ENCODE measurements around the gene NEURL3.

The NEURL3 gene

GRCh38 chr2:96514521-96514920 is 9.4 kb upstream of the NEURL3 start:
- TF ChIP-seq FOXM1 (IDR thresholded peaks at IDR 0.05; ENCODE audit: borderline replicate concordance) (no peak), CTBP1 (IDR thresholded peaks at IDR 0.05; ENCODE audit: borderline replicate concordance) (no peak), TARDBP (IDR thresholded peaks at IDR 0.05) (no peak), NFRKB (IDR thresholded peaks at IDR 0.05) (no peak), ARNT (IDR thresholded peaks at IDR 0.05) (no peak), HDGF (IDR thresholded peaks at IDR 0.05; ENCODE audit: borderline replicate concordance) (no peak), ZNF384 (IDR thresholded peaks at IDR 0.05) (no peak), FOXK2 (IDR thresholded peaks at IDR 0.05) (no peak), L3MBTL2 (conservative IDR thresholded peaks at IDR 0.05) (no peak), BHLHE40 (IDR thresholded peaks at IDR 0.05; ENCODE audit: borderline replicate concordance) (no peak)
- TF ChIP-seq, protein P1, sequence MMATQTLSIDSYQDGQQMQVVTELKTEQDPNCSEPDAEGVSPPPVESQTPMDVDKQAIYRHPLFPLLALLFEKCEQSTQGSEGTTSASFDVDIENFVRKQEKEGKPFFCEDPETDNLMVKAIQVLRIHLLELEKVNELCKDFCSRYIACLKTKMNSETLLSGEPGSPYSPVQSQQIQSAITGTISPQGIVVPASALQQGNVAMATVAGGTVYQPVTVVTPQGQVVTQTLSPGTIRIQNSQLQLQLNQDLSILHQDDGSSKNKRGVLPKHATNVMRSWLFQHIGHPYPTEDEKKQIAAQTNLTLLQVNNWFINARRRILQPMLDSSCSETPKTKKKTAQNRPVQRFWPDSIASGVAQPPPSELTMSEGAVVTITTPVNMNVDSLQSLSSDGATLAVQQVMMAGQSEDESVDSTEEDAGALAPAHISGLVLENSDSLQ (IDR thresholded peaks at IDR 0.05) = no peak
- ChIA-PET POLR2A (no interaction called here), CTCF (interaction anchor here (0.5 to 0.6 kb wide), 2 partner anchors 22 to 111 kb away, joined by 3 read pairs; no protein-coding TSS in a partner anchor)
- no peak for DNase-seq (ENCODE audit: extremely low spot score)

DNA sequence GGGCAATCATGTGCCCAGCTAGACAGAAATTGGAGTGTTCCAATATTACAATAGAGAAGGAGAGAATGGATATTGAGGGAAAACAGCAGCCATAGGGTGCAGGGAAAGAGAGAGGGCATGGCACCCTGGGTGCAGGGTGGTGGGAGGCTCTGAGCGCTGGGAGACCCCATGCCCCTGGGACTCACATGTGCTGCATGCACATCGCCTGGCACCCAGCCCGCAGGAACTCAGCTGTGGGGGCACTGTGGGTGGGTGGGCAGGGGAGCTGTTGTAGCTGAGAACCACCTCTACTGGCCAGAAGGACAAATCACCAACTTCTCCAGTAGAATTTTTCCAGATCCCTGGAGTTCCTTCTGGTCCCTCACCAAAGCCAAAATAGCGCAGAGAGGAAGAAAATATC is 7.2 kb upstream of the NEURL3 start:
- TF ChIP-seq, protein P1 (IDR thresholded peaks at IDR 0.05) = no peak
- TF ChIP-seq FOXK2 (IDR thresholded peaks at IDR 0.05) (no peak), ZNF384 (IDR thresholded peaks at IDR 0.05) (no peak), FOXA1 (IDR thresholded peaks at IDR 0.05) (no peak), CTBP1 (IDR thresholded peaks at IDR 0.05; ENCODE audit: borderline replicate concordance) (no peak), ELF4 (IDR thresholded peaks at IDR 0.05) (no peak), SP1 (IDR thresholded peaks at IDR 0.05) (no peak), SUZ12 (IDR thresholded peaks at IDR 0.05) (no peak)
- CTCF ChIA-PET = interaction anchor here (1.0 to 6.4 kb wide), 2 partner anchors 42 to 105 kb away, joined by 3 to 68 read pairs; no protein-coding TSS in a partner anchor
- DNase-seq (ENCODE audit: extremely low spot score) = no peak
- POLR2A ChIA-PET = no interaction called here

- ChIA-PET POLR2A (interaction anchor here (0.6 kb wide), 1 partner anchor 21 kb away, joined by 3 read pairs; no protein-coding TSS in a partner anchor), CTCF (interaction anchor here (6.4 kb wide), 1 partner anchor 105 kb away, joined by 68 read pairs; no protein-coding TSS in a partner anchor)
- no peak for DNase-seq (ENCODE audit: extremely low spot score)
- no peak for TF ChIP-seq FOXK2 (IDR thresholded peaks at IDR 0.05)
Measured at GRCh38 chr2:96511851-96512250, 6.7 kb upstream of the NEURL3 start.

DNA sequence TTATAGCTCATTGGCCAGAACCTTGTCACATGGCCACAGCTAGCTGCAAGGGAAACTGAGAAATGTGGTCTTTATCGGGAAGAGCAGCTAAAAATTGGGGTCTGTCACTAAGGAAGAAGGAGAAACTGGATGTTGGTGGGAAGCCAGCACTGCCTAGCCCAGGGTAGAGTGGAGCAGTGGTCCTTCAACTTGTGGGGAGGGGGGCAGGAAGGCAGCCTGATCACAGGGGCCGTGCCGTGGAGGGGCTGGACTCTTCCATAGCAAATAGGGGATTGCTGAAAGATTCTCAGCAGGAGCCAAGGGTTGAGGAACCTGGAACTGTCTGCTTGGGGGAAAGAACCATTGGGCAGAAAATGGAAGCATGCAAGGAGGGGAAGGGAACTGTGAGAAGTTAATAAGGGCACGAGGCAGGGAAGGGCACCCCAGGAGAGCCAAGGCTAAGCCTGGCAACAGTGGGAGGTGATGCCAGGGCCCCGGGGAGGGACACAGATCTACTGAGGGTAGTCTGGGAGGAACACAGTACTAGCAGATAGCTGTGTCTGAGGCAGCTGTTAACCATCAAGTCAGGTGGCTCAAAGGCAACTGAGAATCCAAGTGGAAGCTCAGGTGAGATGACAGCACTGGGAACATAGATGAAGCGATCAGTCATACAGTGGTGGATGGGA is 5.9 kb upstream of the NEURL3 start:
- TF ChIP-seq ZNF384 (IDR thresholded peaks at IDR 0.05) = no peak
- no peak for TF ChIP-seq ARNT (IDR thresholded peaks at IDR 0.05)
- no peak for TF ChIP-seq L3MBTL2 (conservative IDR thresholded peaks at IDR 0.05)
- TF ChIP-seq HDGF (IDR thresholded peaks at IDR 0.05; ENCODE audit: borderline replicate concordance) = no peak
- no peak for TF ChIP-seq FOXM1 (IDR thresholded peaks at IDR 0.05; ENCODE audit: borderline replicate concordance)
- TF ChIP-seq FOXK2 (IDR thresholded peaks at IDR 0.05) = no peak
- TF ChIP-seq LEF1 (IDR thresholded peaks at IDR 0.05; ENCODE audit: borderline replicate concordance) = no peak
- TF ChIP-seq, protein P1 (IDR thresholded peaks at IDR 0.05) = no peak
- TF ChIP-seq BHLHE40 (IDR thresholded peaks at IDR 0.05; ENCODE audit: borderline replicate concordance) = no peak
- TF ChIP-seq SP1 (IDR thresholded peaks at IDR 0.05) = no peak
- no peak for TF ChIP-seq NFRKB (IDR thresholded peaks at IDR 0.05)
- ChIA-PET POLR2A (interaction anchor here (1.0 to 1.6 kb wide), 2 partner anchors 176 to 205 kb away, joined by 3 read pairs; partner anchors contain the start of genes NCAPH and SNRNP200), CTCF (interaction anchor here (0.7 to 6.4 kb wide), 3 partner anchors 21 to 104 kb away, joined by 3 to 68 read pairs (median 4); no protein-coding TSS in a partner anchor)
- DNase-seq (ENCODE audit: extremely low spot score) = no peak

DNA sequence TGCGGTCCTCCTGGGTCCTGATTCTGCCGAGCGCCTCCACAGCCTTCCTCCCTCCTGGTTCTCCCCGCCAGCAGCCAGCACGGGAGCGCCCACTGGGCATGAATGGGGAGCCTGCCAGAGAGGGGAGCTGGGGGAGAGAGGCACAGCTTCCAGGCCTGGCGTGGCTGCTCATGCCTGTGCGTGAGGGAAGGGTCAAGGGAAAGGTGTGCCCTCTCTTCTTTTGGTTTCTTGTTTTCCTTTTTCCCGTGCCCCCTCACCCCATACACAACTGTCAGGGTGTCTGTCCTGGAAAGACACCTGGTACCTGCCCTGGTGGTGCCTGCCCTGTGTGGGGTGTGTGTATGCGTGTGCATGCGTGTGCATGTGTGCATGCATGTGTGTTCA is 4.7 kb upstream of the NEURL3 start:
- ChIA-PET CTCF (interaction anchor here (1.0 to 6.4 kb wide), 11 partner anchors 12 to 106 kb away, joined by 3 to 68 read pairs (median 4); no protein-coding TSS in a partner anchor), POLR2A (interaction anchor here (1.6 kb wide), 1 partner anchor 174 kb away, joined by 3 read pairs; the partner anchor contains the start of gene NCAPH)
- no peak for TF ChIP-seq FOXK2 (IDR thresholded peaks at IDR 0.05)
- TF ChIP-seq, protein P1 (IDR thresholded peaks at IDR 0.05) = no peak
- no peak for TF ChIP-seq BHLHE40 (IDR thresholded peaks at IDR 0.05; ENCODE audit: borderline replicate concordance)

GRCh38 chr2:96509114-96509846 is 4.1 kb upstream of the NEURL3 start:
- TF ChIP-seq L3MBTL2 (conservative IDR thresholded peaks at IDR 0.05) (peak; percentile 70), LEF1 (IDR thresholded peaks at IDR 0.05; ENCODE audit: borderline replicate concordance) (no peak)
- ChIA-PET POLR2A (interaction anchor here (1.5 to 1.6 kb wide), 2 partner anchors 102 to 174 kb away, joined by 3 read pairs; partner anchors contain the start of gene NCAPH), CTCF (interaction anchor here (0.6 to 6.4 kb wide), 15 partner anchors 12 to 917 kb away, joined by 3 to 68 read pairs (median 4); no protein-coding TSS in a partner anchor)
- DNase-seq (ENCODE audit: extremely low spot score) = peak; percentile 88

More for the DNA sequence above, 4.7 kb upstream of the NEURL3 start:
- no peak for DNase-seq (ENCODE audit: extremely low spot score)
